Thyroid gland (tissue), 4 donors: ENCODE measurements around the gene ATXN1.
"Not testable (repeated sequence)": the region's sequence is repeated elsewhere in the genome, so short reads cannot be mapped to it uniquely, and the experiment has no call there.

Source experiments
- POLR2A ChIP-seq, 2 donors: fragments of 450-650 bp; IDR thresholded peaks; one replicate each; pipeline ENCODE4 v1.6.1; 2017; ENCODE audit warnings: antibody characterized with exemption in 2 of 2, mild to moderate bottlenecking in 2 of 2, moderate library complexity in 1 of 2
- TF ChIP-seq, protein P1 (sequence below), 6 experiments: fragments of 200-600 bp in 3 of 6; fragments of 450-650 bp in 3 of 6; sonication (generic) in 3 of 6; IDR thresholded peaks; one replicate each; pipeline ENCODE4 v1.5.1; 2016 to 2019; ENCODE audit warnings: antibody characterized with exemption in 6 of 6, mild to moderate bottlenecking in 2 of 6, inconsistent platforms in 1 of 6, moderate library complexity in 1 of 6

- TF ChIP-seq POLR2A (IDR thresholded peaks at IDR 0.05) = not testable (repeated sequence)
- TF ChIP-seq, protein P1, sequence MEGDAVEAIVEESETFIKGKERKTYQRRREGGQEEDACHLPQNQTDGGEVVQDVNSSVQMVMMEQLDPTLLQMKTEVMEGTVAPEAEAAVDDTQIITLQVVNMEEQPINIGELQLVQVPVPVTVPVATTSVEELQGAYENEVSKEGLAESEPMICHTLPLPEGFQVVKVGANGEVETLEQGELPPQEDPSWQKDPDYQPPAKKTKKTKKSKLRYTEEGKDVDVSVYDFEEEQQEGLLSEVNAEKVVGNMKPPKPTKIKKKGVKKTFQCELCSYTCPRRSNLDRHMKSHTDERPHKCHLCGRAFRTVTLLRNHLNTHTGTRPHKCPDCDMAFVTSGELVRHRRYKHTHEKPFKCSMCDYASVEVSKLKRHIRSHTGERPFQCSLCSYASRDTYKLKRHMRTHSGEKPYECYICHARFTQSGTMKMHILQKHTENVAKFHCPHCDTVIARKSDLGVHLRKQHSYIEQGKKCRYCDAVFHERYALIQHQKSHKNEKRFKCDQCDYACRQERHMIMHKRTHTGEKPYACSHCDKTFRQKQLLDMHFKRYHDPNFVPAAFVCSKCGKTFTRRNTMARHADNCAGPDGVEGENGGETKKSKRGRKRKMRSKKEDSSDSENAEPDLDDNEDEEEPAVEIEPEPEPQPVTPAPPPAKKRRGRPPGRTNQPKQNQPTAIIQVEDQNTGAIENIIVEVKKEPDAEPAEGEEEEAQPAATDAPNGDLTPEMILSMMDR (IDR thresholded peaks at IDR 0.05) = not testable (repeated sequence)
Measured at GRCh38 chr6:16260602-16261001, 500.7 kb downstream of the ATXN1 start.
